Activated naive CD8-positive, alpha-beta T cell treated with anti-CD3 and anti-CD28 coated beads, Interleukin-2, amount 50 U/mL, for 24 hours (primary cell): ENCODE measurements around the gene DLK1.

Experiments
- ATAC-seq: fragments of 150-1000 bp; cut with Tn5 transposase; one replicate; pipeline ENCODE4 v1.10.0; 2021
- DNase-seq: peaks from one replicate; pipeline ENCODE4 v3.0.0; 2021
- H3K27ac Mint-ChIP-seq: one replicate; pipeline ENCODE4 v1.8.0; 2021; ENCODE audit warnings: mild to moderate bottlenecking, mixed read lengths
- H3K27me3 Mint-ChIP-seq: one replicate; pipeline ENCODE4 v1.8.0; 2021; ENCODE audit warnings: mixed read lengths
- H3K36me3 Mint-ChIP-seq: one replicate; pipeline ENCODE4 v1.8.0; 2021; ENCODE audit warnings: low read depth, mixed read lengths
- H3K4me1 Mint-ChIP-seq: one replicate; pipeline ENCODE4 v1.8.0; 2021; ENCODE audit warnings: mixed read lengths
- H3K4me3 Mint-ChIP-seq: one replicate; pipeline ENCODE4 v1.8.0; 2021; ENCODE audit warnings: mild to moderate bottlenecking, moderate library complexity, mixed read lengths
- H3K9me3 Mint-ChIP-seq: one replicate; pipeline ENCODE4 v1.8.0; 2021; ENCODE audit warnings: mixed read lengths

Gene DLK1

DNA sequence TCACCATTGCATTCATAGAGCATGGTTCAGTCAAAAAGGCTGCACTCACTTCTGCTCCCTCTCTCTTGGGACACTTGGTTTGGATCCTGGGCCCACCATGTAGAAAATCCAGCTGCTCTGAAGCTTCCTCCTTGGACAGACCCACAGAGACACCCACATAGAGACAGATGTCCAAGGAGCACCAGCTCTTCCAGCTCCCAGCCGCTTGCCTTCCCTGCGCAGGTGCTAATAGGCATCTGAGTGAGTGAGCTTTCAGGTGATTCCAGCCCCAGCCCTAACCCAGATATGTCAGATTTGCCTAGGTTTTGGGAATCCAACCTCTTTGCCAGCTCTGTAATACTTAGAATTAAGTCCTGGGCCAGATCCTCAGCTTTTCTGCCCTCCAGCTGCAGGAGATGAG is 38.6 kb downstream of the DLK1 start:
- no peak for DNase-seq
- no peak overlapping the region for H3K4me3 Mint-ChIP-seq
- no peaks in the 10 kb centered on the region for H3K4me1 Mint-ChIP-seq
- no peak for ATAC-seq
- no peaks in the 10 kb centered on the region for H3K36me3 Mint-ChIP-seq
- H3K27me3 Mint-ChIP-seq = peaks cover 7% of the 10 kb centered on the region
- no peak overlapping the region for H3K27ac Mint-ChIP-seq
- no peaks in the 10 kb centered on the region for H3K9me3 Mint-ChIP-seq

DNA sequence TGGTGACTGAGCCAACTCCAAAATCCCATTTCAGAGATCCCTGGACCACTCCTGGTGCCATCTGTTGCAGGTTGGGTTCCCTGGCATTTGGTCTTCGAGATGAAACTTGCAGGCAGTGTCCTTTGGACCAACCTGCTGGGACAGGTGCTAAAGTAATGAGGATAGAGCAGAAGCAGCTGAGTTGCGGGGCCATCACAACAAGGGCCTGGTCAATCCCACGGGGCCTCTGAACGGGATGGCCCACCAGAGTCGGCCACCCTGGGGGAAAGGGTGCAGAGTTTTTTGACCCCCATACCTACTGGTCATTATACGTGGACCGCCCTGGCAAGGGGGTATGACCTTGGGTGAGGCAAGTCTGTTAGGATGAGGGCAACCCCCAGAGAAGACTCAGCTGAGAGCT is 39.3 kb downstream of the DLK1 start:
- ATAC-seq = no peak
- H3K9me3 Mint-ChIP-seq = no peaks in the 10 kb centered on the region
- H3K36me3 Mint-ChIP-seq = no peaks in the 10 kb centered on the region

DNA sequence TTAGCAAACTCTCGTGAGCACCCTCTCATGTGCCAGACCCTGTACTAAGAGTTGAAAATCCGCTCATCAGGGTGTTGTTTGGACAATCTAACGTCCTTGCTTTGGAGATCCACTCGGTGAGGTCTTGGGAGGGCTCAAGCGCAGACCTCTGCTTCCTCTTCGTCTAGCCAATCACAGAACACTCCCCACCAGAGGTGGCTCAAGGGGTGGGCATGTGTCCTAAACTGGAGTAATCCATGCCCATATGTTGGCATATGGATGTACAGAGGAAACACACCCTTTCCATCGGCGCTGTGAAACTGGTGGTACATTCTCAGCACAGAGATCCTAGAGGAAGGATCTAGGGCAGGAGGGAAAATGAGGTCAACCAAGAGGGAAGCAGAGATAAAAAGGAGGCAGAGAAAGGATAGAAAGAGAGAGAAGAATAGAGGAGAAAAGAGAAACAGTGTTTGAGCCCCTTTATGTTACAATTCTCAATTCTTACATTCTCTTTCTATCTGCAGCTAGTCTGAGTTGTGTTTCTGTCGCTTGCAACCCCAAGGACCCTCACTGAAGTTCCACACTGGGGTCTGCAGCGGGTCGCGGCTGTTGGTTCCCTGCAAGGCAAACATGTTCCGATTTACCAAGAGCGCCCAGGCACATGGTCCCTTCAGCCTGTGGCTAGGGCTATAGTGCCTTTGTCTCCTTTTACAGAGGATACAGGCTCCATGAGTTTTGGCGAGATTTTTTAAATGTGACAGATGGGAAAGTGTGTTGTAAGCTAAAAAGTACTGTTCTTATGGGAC is 40.5 kb downstream of the DLK1 start:
- Mint-ChIP-seq H3K27ac (no peak overlapping the region), H3K27me3 (peaks cover 9% of the 10 kb centered on the region), H3K4me1 (no peaks in the 10 kb centered on the region), H3K36me3 (no peaks in the 10 kb centered on the region), H3K4me3 (no peak overlapping the region), H3K9me3 (no peaks in the 10 kb centered on the region)
- DNase-seq = no peak
- ATAC-seq = no peak

More for the DNA sequence above, 39.3 kb downstream of the DLK1 start:
- H3K27me3 Mint-ChIP-seq = peaks cover 11% of the 10 kb centered on the region
- DNase-seq = no peak
- no peak overlapping the region for H3K27ac Mint-ChIP-seq
- no peak overlapping the region for H3K4me3 Mint-ChIP-seq
- H3K4me1 Mint-ChIP-seq = no peaks in the 10 kb centered on the region

DNA sequence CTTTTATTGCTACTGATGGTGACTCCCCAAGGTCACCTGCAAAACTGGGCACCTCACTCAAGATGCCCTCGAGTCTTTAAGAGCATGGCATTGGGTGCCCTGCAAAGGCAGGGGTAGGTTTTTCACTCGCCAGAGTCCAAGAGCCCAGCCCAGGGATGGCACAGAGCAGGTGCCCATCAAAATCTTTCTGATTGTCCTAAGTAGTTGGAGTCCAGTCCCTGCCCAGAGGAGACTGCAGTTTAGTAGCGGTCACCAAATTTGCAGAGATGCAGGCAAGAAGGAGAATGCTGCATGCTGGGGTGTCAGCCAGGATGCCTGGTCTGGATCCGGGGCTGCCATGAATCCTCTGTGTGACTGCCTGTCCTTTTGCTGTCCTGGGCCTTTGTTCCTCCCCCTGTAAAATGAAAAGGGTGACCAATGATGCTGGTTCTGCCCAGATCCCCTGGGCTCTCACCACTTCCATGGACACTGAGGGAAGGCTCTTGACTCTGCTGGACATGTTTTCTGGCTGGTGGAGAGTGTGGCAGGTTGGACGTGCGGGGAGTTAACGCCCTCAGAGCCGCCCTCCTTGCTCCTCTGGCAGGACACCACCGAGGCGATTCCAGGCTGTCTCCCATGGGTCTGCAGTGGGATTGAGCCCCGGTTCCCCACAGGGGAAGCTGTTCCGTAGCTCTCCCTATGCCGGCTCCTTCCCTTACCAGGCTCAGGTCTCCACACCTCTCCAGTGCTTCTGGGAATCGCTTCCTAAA is 41.3 kb downstream of the DLK1 start:
- no peaks in the 10 kb centered on the region for H3K36me3 Mint-ChIP-seq
- peaks cover 9% of the 10 kb centered on the region for H3K27me3 Mint-ChIP-seq

DNA sequence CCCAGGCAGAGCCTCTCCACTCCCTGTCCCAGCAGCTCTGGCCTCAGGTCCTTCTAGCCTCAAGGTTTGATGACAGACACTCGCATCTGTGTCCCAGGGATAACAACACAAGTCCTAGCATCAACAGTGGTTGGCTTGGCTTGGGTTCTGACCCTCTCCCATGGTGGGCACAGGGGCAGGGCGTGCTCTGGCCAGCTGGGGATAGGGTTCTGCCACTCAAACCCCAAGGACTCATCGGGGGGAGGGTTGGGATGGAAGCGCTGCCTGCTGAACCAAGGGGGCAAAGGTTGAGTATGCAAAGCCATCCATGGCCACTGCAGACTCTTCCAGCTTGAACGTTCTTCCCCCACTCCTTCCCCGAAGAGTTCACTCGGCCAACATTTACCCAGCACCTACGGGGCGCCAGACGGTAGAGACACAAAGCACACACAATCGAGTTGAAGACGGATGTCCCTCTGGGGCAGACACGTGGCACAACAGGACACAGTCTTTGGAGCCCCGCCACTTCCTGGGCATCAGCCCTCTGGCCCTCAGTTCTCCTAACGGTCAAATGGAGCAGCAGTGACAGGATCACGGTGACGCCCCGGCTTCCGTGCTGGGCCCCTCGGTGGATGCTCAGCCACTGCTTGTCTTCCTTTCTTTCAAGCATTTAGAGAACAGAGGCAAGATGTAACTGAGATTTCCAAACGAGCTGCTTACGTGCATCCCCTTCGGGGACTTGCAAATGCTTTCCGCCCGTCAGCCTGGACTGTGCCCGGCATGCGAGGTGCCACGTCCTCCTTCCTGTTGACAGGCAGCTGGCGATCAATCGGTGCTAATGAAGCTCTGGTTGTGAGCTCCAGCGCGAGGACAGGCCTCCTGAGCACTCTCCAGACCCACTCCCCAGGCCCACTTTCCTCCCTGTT is 42.6 kb downstream of the DLK1 start:
- Mint-ChIP-seq H3K4me1 (no peaks in the 10 kb centered on the region), H3K27me3 (peaks cover 4% of the 10 kb centered on the region), H3K4me3 (no peak overlapping the region), H3K36me3 (no peaks in the 10 kb centered on the region), H3K9me3 (no peaks in the 10 kb centered on the region), H3K27ac (no peak overlapping the region)
- no peak for DNase-seq
- no peak for ATAC-seq

More for the DNA sequence above, 41.3 kb downstream of the DLK1 start:
- Mint-ChIP-seq H3K4me3 (no peak overlapping the region), H3K9me3 (no peaks in the 10 kb centered on the region), H3K4me1 (no peaks in the 10 kb centered on the region), H3K27ac (no peak overlapping the region)
- ATAC-seq (no peak), DNase-seq (no peak)

DNA sequence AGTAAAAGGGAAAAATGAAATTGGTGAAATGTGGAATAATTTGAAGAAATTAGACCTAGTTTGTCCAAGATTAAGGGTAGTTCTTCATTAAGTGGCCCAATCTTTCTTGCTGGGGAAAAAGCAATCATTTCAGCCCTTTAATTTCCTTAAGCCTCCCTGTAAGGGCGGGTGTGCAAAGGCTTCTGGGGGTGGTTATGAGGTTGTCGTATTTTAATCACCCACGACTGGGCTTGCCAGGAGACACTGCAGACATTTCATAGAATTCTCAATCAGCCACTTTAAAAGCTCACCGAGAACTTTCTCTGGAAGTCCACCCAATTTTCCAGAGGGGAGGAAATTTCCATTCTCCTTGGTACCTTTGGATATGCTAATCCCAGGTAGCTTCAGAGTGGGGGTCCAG is 43.4 kb downstream of the DLK1 start:
- ATAC-seq (no peak), DNase-seq (no peak)
- Mint-ChIP-seq H3K9me3 (no peaks in the 10 kb centered on the region), H3K4me3 (no peak overlapping the region), H3K36me3 (no peaks in the 10 kb centered on the region), H3K27ac (no peak overlapping the region), H3K4me1 (no peaks in the 10 kb centered on the region), H3K27me3 (peaks cover 4% of the 10 kb centered on the region)

DNA sequence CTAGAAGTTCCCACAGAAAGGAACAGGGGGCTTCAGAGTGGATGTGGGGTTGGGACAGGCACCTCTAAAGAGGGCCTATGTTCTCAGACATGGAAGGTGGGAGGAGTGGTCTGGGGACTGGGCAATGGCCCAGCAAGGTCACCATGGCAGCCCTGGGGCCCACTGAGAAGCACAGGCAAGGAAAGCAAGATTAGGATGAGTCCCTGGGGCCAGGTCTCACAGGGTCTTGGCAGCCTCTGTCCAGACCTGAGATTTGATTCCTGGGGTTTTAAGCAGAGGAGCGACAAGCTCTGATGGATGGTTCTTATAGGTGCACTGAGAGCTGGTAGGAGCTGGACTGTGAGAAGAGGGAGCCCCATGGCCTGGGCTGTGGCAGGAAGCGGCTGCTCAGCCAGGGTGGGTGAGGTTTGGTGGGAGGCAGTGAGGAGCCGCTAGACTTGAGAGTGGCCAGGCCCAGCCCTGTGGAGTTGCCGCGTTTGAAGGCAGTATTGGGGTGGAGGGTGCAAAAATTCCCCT is 44.0 kb downstream of the DLK1 start:
- DNase-seq (no peak), ATAC-seq (no peak)
- Mint-ChIP-seq H3K36me3 (no peaks in the 10 kb centered on the region), H3K27me3 (peaks cover 4% of the 10 kb centered on the region), H3K27ac (no peak overlapping the region), H3K4me3 (no peak overlapping the region), H3K9me3 (no peaks in the 10 kb centered on the region), H3K4me1 (no peaks in the 10 kb centered on the region)

DNA sequence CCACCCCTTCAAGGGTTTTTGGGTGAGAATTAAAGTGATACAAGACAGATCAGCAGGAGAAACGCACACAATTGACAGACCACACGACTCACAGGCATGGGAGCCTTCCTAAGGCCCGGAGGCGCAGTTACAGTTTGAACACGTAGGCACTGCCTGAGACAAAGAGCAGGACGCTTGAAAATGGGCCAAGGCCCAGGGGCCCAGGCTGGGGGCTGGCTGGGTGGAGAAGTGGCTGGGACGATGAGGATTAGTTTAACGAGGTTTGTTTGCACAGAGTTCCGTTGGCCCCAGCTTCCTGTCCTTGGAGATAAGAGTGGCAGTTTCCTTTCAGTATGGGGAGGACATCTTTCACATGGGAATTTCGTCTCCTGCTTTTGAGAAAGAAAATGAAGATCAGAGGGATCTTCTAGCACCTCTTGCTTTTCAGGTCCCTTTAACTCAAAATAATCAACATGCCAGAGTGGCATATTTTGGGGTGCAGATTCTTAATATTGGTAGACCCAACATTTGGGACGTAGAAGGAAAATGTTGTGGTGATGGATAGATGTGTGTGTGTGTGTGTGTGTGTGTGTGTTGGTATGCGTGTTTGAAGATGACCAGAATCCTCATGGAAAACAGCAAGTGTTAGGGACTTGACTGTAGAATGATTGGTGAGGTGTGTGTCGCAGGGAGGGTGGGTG is 44.6 kb downstream of the DLK1 start:
- Mint-ChIP-seq H3K27ac (no peak overlapping the region), H3K27me3 (peaks cover 4% of the 10 kb centered on the region), H3K36me3 (no peaks in the 10 kb centered on the region), H3K4me1 (no peaks in the 10 kb centered on the region), H3K4me3 (no peak overlapping the region), H3K9me3 (no peaks in the 10 kb centered on the region)
- ATAC-seq (no peak), DNase-seq (no peak)

DNA sequence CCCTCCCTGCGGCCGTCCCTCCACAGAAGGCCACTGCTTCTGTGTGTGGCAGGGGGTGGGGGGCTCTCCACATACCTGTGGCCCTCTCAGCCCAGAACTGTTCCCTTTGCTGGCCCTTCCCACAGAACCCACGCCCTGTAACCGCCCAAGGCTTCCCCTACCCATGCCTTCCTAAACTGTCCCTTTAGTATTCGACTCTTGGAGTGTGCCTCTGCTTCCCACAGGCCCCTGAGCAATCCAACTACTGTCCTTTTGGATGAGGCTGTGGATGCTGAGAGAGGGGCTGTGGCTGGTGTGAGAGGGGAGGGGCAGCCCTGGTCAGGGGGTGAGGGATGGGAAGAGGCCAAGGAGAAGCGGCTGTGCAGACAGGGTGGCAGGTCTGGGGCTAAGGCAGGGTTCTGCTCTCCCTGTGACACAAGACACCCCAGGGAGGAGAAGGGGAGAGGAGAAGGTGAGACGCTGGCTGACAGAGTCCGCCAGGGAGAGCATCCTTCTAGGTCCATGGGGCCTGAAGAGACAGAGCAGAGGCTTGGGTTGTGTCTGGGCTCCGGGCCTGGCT is 46.0 kb downstream of the DLK1 start:
- DNase-seq (no peak), ATAC-seq (no peak)
- peaks cover 4% of the 10 kb centered on the region for H3K27me3 Mint-ChIP-seq
- H3K9me3 Mint-ChIP-seq = no peaks in the 10 kb centered on the region
- H3K27ac Mint-ChIP-seq = no peak overlapping the region
- H3K36me3 Mint-ChIP-seq = no peaks in the 10 kb centered on the region
- no peaks in the 10 kb centered on the region for H3K4me1 Mint-ChIP-seq
- H3K4me3 Mint-ChIP-seq = no peak overlapping the region

DNA sequence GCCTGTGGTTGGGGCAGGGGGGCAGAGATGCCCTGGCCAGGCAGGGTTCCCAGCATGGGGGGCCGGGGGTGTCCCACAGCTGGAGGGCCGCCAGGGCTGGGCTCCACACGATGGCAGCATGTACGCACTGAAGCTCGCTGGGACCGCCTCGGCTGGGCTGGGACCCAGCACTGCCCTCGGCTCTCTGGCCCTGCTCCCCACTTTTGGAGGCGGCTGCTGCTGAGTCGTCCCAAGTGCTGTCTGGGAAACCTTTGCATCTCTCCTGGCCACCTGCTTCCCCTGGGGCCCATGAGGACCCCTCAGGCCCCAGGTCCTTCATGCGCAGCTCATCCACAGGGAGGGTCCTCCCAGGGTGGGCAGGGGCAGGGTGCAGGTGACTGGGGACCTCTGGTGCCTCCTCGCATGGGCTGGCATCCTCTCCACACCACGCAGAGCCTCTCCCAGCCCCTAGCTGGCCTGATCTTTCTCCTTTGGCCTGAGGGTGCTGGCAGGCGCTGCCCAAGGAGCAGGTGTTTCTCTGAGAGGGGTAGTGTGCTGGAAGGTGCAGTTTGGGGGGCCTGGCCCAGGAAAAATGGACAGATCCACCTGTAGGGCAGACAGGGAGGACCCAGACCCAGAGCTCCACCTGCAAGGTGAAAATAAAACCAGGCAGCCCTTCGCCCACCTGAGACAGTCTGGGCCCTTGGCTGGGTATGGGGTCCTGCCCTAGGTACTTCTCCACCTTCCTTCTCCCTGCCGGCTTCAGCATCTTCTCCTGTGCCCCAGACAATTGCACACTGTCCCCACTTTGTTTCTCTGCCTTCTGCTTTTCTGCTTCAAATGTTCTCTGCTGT is 46.9 kb downstream of the DLK1 start:
- Mint-ChIP-seq H3K27me3 (peaks cover 4% of the 10 kb centered on the region), H3K4me1 (no peaks in the 10 kb centered on the region), H3K4me3 (no peak overlapping the region), H3K36me3 (no peaks in the 10 kb centered on the region), H3K9me3 (no peaks in the 10 kb centered on the region), H3K27ac (no peak overlapping the region)
- DNase-seq (no peak), ATAC-seq (no peak)

DNA sequence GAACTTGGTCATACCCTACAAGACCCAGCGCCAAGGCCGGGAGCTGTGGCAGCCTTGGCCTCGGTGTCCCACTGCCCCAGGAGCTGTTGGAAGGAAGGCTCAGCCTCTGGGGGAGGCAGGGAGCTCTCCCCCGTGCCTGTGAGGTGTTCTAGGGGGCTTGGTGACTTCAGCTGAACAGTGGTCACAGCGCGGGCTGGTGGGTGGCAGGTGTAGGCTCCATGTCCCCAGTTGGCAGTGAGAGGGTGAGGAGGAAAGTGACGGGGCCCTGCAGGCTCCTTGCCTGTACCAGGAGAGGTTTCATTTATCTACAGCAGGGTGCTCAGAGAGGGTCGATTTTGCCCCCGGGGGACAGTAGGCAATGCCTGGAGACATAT is 47.5 kb downstream of the DLK1 start:
- H3K4me3 Mint-ChIP-seq = no peak overlapping the region
- no peak for DNase-seq
- H3K36me3 Mint-ChIP-seq = no peaks in the 10 kb centered on the region
- no peak for ATAC-seq
- H3K27me3 Mint-ChIP-seq = peaks cover 4% of the 10 kb centered on the region
- no peak overlapping the region for H3K27ac Mint-ChIP-seq
- H3K4me1 Mint-ChIP-seq = no peaks in the 10 kb centered on the region
- H3K9me3 Mint-ChIP-seq = no peaks in the 10 kb centered on the region

DNA sequence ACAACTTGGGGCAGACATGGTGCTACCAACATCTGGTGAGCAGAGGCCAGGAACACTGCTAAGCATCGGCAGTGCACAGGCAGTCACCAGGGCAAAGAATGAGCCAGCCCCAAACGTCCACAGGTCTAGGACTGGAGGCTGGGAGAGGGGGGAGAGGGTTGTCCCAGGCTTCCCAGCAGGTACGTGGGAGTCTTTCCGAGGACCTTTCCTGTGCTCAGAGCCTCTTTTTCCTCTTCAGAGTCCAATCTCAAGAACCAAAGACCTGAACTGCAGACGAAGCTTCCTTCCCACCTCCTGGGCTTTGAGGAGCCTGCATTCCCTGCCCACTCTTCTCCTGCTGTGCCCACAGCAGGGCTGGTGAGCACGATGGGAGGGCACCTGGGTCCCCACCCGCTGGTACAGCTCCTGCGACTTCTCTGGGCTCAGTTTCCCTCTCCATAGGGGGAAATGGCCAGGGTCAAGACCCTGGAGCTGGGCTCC is 48.7 kb downstream of the DLK1 start:
- DNase-seq (no peak), ATAC-seq (no peak)
- Mint-ChIP-seq H3K27me3 (peaks cover 4% of the 10 kb centered on the region), H3K9me3 (no peaks in the 10 kb centered on the region), H3K27ac (no peak overlapping the region), H3K4me3 (no peak overlapping the region), H3K36me3 (no peaks in the 10 kb centered on the region), H3K4me1 (no peaks in the 10 kb centered on the region)
